Activated naive CD4-positive, alpha-beta T cell treated with anti-CD3 and anti-CD28 coated beads, Interleukin-2, amount 50 U/mL, for 16 hours (primary cell): ENCODE measurements around the gene PTPN18.

ENCODE experiments used
- DNase-seq: peaks from one replicate; pipeline ENCODE4 v3.0.0-alpha.2; 2020

PTPN18 gene

GRCh38 chr2:130341562-130342019 is 14.3 kb upstream of the PTPN18 start:
- DNase-seq = no peak

- peak; percentile 84 for DNase-seq
These were observed 13.8 kb upstream of the PTPN18 start for GRCh38 chr2:130342020-130342532.

GRCh38 chr2:130342533-130343275 is 13.2 kb upstream of the PTPN18 start, which contains the start of gene IMP4:
IMP4 (plus strand) TSS chr2:130342897; CDS start chr2:130342933, 36 bp downstream.
- DNase-seq = peak; percentile 94

GRCh38 chr2:130344578-130344977 is 11.3 kb upstream of the PTPN18 start:
- DNase-seq = no peak

- DNase-seq = no peak
These were observed 10.8 kb upstream of the PTPN18 start for GRCh38 chr2:130345091-130345490.

- no peak for DNase-seq
These were observed 10.2 kb upstream of the PTPN18 start for GRCh38 chr2:130345611-130346010.

GRCh38 chr2:130346041-130346740 is 9.7 kb upstream of the PTPN18 start:
- DNase-seq = no peak

- no peak for DNase-seq
These were observed 9.2 kb upstream of the PTPN18 start for GRCh38 chr2:130346741-130347066.

GRCh38 chr2:130347220-130347925 is 8.5 kb upstream of the PTPN18 start:
- no peak for DNase-seq

GRCh38 chr2:130349174-130349573 is 6.7 kb upstream of the PTPN18 start:
- no peak for DNase-seq

GRCh38 chr2:130351711-130352110 is 4.1 kb upstream of the PTPN18 start:
- no peak for DNase-seq

- DNase-seq = no peak
These were observed 3.6 kb upstream of the PTPN18 start for GRCh38 chr2:130352237-130352636.

GRCh38 chr2:130353291-130354138 is 2.3 kb upstream of the PTPN18 start:
- DNase-seq = no peak

GRCh38 chr2:130354139-130354428 is 1.8 kb upstream of the PTPN18 start:
- DNase-seq = no peak

- DNase-seq = no peak
These were observed 681 bp upstream of the PTPN18 start for GRCh38 chr2:130355172-130355577.

- DNase-seq = no peak
These were observed 2.0 kb downstream of the PTPN18 start for GRCh38 chr2:130357864-130358263.

GRCh38 chr2:130358420-130359350 is 2.8 kb downstream of the PTPN18 start:
- DNase-seq = no peak

- no peak for DNase-seq
These were observed 3.6 kb downstream of the PTPN18 start for GRCh38 chr2:130359466-130359865.

- DNase-seq = no peak
These were observed 7.6 kb downstream of the PTPN18 start for GRCh38 chr2:130363479-130363878.

GRCh38 chr2:130365075-130365474 is 9.2 kb downstream of the PTPN18 start:
- DNase-seq = no peak

GRCh38 chr2:130365963-130366362 is 10.1 kb downstream of the PTPN18 start:
- DNase-seq = no peak

- DNase-seq = no peak
These were observed 10.9 kb downstream of the PTPN18 start for GRCh38 chr2:130366720-130367119.
